Keratinocyte (primary cell): ENCODE data around the gene TWNK. TPM values are rescaled to one million over a fixed set of nuclear protein-coding genes. Genes with fewer than 3 reads are reported as not detected.

Source experiments
- DNase-seq: peaks from one replicate; pipeline ENCODE4 v3.0.0-alpha.2; 2011; ENCODE audit warnings: low read depth, missing footprints, low spot score
- FAIRE-seq: peaks from 2 replicates; lab custom pipeline; 2011; peaks lifted over from hg19 to GRCh38; lab: Jason Lieb, UNC
- H2AFZ ChIP-seq: 2 replicates; pipeline ENCODE4 v1.6.0; 2012; ENCODE audit warnings: low read length, control low read depth, inconsistent platforms; ENCODE audit not compliant: control insufficient read depth
- H3K27ac ChIP-seq: 2 replicates; pipeline ENCODE4 v1.5.1; 2011; ENCODE audit warnings: low read length; ENCODE audit not compliant: control insufficient read depth, insufficient read depth
- H3K27me3 ChIP-seq: 3 replicates; pipeline ENCODE4 v1.6.0; 2011; ENCODE audit warnings: low read length; ENCODE audit not compliant: control insufficient read depth, insufficient read depth; ENCODE audit errors: extremely low read depth
- H3K36me3 ChIP-seq, 2 experiments: 2 replicates in 1 of 2; 3 replicates in 1 of 2; pipeline ENCODE4 v1.5.1; 2011; ENCODE audit warnings: low read length in 2 of 2, mild to moderate bottlenecking in 1 of 2; ENCODE audit not compliant: control insufficient read depth in 2 of 2, insufficient read depth in 2 of 2; ENCODE audit errors: extremely low read depth in 1 of 2
- H3K4me1 ChIP-seq: 3 replicates; pipeline ENCODE4 v1.5.1; 2011; ENCODE audit warnings: low read length; ENCODE audit not compliant: control insufficient read depth, insufficient read depth; ENCODE audit errors: extremely low read depth
- H3K4me2 ChIP-seq: 3 replicates; pipeline ENCODE4 v1.6.0; 2011; ENCODE audit warnings: low read depth, low read length; ENCODE audit not compliant: control insufficient read depth, insufficient read depth; ENCODE audit errors: extremely low read depth
- H3K4me3 ChIP-seq, 3 experiments: fragments of 200-600 bp in 1 of 3; sonication (generic) in 1 of 3; 2 replicates in 2 of 3; 3 replicates in 1 of 3; pipeline ENCODE4 v1.5.1; 2011 to 2016; ENCODE audit warnings: low read length in 3 of 3, mild to moderate bottlenecking in 3 of 3, control low read depth in 2 of 3, inconsistent platforms in 1 of 3, low read depth in 1 of 3, mixed read lengths in 1 of 3, mixed run types in 1 of 3, moderate library complexity in 1 of 3; ENCODE audit not compliant: control insufficient read depth in 2 of 3, insufficient read depth in 2 of 3; ENCODE audit errors: extremely low read depth in 1 of 3
- H3K79me2 ChIP-seq: 2 replicates; pipeline ENCODE4 v1.6.0; 2012; ENCODE audit warnings: low read length; ENCODE audit not compliant: control insufficient read depth, insufficient read depth
- H3K9ac ChIP-seq: 3 replicates; pipeline ENCODE4 v1.6.0; 2011; ENCODE audit warnings: low read length; ENCODE audit not compliant: control insufficient read depth, insufficient read depth; ENCODE audit errors: extremely low read depth
- H3K9me1 ChIP-seq: 3 replicates; pipeline ENCODE4 v1.6.0; 2011; ENCODE audit warnings: low read length; ENCODE audit not compliant: control insufficient read depth, insufficient read depth; ENCODE audit errors: extremely low read depth
- H3K9me3 ChIP-seq: 2 replicates; pipeline ENCODE4 v1.5.1; 2012; ENCODE audit warnings: low read depth, low read length; ENCODE audit not compliant: control insufficient read depth
- H4K20me1 ChIP-seq: 3 replicates; pipeline ENCODE4 v1.6.0; 2011; ENCODE audit warnings: low read length; ENCODE audit not compliant: control insufficient read depth, insufficient read depth; ENCODE audit errors: extremely low read depth
- EZH2 ChIP-seq: IDR thresholded peaks from one replicate; pipeline ENCODE4 v1.6.1; 2012; ENCODE audit warnings: inconsistent platforms, mild to moderate bottlenecking, low read length, moderate library complexity
- dilution Hi-C: fragments of 300-500 bp; cut with MboI; formaldehyde crosslinking; loops from one replicate; pipeline ENCODE4 v1.7.0; 2020; ENCODE audit warnings: low sequenced_read_pairs; ENCODE audit not compliant: extremely low pct_ligation_motif_present
- polyA plus RNA-seq, 5 experiments: library from polyadenylated mRNA; depleted of rRNA in 3 of 5; stranded (reverse) in 3 of 5; stranded (forward) in 1 of 5; unstranded in 1 of 5; fragments of >200 nt; gene quantifications; 1 replicate in 1 of 5; 2 replicates in 3 of 5; 3 replicates in 1 of 5; pipeline versions ENCODE4 v1.2.1 to v1.2.3, GENCODE V29; 2011 to 2012; ENCODE audit warnings: missing spikeins in 2 of 5, low read depth in 1 of 5, low replicate concordance in 1 of 5
- TF ChIP-seq, protein P1 (sequence below), 3 experiments: IDR thresholded peaks in 1 of 3; conservative IDR thresholded peaks in 1 of 3; optimal IDR thresholded peaks in 1 of 3; 2 replicates in 2 of 3; 3 replicates in 1 of 3; pipeline versions ENCODE3 to v1.5.1; 2011; ENCODE audit warnings: low read length in 3 of 3, mild to moderate bottlenecking in 3 of 3, moderate library complexity in 2 of 3, control low read depth in 1 of 3, inconsistent platforms in 1 of 3; ENCODE audit not compliant: insufficient read depth in 2 of 3; ENCODE audit errors: extremely low read depth in 1 of 3

TWNK gene
- polyA plus RNA-seq, 1 donor (not counting 4 experiments of a cell fraction or from before 2014, with no cell fraction given): 12.9 TPM

DNA sequence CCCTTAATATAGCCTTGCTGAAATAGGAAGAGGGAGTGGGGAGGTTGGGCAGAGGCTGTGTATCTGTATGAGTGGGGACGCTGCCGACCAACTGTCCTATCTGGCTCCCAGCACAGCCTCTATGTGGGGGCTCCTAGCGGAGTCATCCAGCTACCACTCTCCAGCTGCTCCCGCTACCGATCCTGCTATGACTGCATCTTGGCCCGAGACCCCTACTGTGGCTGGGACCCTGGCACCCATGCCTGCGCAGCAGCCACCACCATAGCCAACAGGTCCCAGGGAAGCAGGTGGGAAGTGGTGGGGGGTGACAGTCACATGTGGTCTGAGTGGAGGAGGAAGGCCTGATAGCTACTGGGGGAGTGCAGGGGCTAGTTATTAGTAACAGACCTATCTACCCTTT, 6.6 kb upstream of the TWNK start:
- no peak overlapping the region for H2AFZ ChIP-seq
- DNase-seq (no peak), FAIRE-seq (no peak)
- H3K79me2 ChIP-seq: peaks cover 2% of the 10 kb centered on the region
- no peaks in the 10 kb centered on the region for H3K27me3 ChIP-seq
- H4K20me1 ChIP-seq: no peaks in the 10 kb centered on the region
- no peak overlapping the region for H3K9ac ChIP-seq
- H3K4me3 ChIP-seq: no peak overlapping the region
- peaks cover 2% of the 10 kb centered on the region for H3K9me1 ChIP-seq
- dilution Hi-C loops: no loop called here
- no peak overlapping the region for H3K27ac ChIP-seq
- no peaks in the 10 kb centered on the region for H3K4me1 ChIP-seq
- H3K9me3 ChIP-seq: no peaks in the 10 kb centered on the region
- H3K4me2 ChIP-seq: no peak overlapping the region
- H3K36me3 ChIP-seq: peaks cover 9 to 23% of the 10 kb centered on the region in 2 experiments
- no peak for TF ChIP-seq EZH2
- TF ChIP-seq, protein P1, sequence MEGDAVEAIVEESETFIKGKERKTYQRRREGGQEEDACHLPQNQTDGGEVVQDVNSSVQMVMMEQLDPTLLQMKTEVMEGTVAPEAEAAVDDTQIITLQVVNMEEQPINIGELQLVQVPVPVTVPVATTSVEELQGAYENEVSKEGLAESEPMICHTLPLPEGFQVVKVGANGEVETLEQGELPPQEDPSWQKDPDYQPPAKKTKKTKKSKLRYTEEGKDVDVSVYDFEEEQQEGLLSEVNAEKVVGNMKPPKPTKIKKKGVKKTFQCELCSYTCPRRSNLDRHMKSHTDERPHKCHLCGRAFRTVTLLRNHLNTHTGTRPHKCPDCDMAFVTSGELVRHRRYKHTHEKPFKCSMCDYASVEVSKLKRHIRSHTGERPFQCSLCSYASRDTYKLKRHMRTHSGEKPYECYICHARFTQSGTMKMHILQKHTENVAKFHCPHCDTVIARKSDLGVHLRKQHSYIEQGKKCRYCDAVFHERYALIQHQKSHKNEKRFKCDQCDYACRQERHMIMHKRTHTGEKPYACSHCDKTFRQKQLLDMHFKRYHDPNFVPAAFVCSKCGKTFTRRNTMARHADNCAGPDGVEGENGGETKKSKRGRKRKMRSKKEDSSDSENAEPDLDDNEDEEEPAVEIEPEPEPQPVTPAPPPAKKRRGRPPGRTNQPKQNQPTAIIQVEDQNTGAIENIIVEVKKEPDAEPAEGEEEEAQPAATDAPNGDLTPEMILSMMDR (optimal IDR thresholded peaks at IDR 0.05 in 1 of 3, IDR thresholded peaks at IDR 0.05 in 1 of 3, conservative IDR thresholded peaks at IDR 0.05 in 1 of 3; ENCODE audit: extremely low read depth in 1 of 3, insufficient read depth in 2 of 3, low read length in 3 of 3): no peak

DNA sequence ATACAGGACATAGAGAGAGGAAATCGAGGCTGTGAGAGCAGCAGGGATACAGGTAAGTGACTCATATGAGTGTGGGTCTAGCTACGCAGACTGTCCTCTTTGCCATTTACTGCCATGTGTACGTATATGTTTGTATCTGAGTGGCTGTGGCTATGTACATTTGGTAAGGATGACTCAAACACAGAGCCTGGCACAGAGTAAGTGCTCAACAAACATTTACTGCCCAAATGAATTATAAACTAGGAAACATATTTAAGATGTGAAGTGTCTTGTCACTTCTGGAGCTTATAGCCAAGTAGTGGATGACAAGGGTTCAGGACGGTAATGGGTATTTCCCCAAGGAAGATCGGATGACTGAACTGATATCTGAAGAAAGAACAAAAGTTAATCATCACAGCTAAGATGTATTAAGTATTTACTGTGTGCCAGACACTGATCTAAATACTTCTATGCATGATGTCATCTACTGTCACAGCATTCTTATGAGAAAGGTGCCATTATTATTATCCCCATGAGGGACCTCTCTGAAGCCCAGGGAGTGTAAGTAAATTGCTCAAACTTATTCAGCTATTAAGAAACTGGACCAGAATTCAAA, 6.1 kb upstream of the TWNK start:
- Histone ChIP-seq H3K9me1 (peaks cover 2% of the 10 kb centered on the region), H3K4me2 (no peak overlapping the region), H3K4me3 (no peak overlapping the region), H3K36me3 (peaks cover 9 to 23% of the 10 kb centered on the region in 2 experiments), H3K27ac (no peak overlapping the region), H3K27me3 (no peaks in the 10 kb centered on the region), H3K9ac (no peak overlapping the region), H2AFZ (no peak overlapping the region), H3K79me2 (peaks cover 6% of the 10 kb centered on the region), H4K20me1 (no peaks in the 10 kb centered on the region), H3K9me3 (no peaks in the 10 kb centered on the region), H3K4me1 (peaks cover 3% of the 10 kb centered on the region)
- FAIRE-seq (no peak), DNase-seq (no peak)
- dilution Hi-C loops: no loop called here
- TF ChIP-seq, protein P1 (optimal IDR thresholded peaks at IDR 0.05 in 1 of 3, IDR thresholded peaks at IDR 0.05 in 1 of 3, conservative IDR thresholded peaks at IDR 0.05 in 1 of 3; ENCODE audit: extremely low read depth in 1 of 3, insufficient read depth in 2 of 3, low read length in 3 of 3): no peak
- no peak for TF ChIP-seq EZH2
